H1 (cell line): ENCODE data around the gene CC2D1A. TPM values are rescaled to one million over a fixed set of nuclear protein-coding genes. Genes with fewer than 3 reads are reported as not detected.

Source experiments
- CTCF ChIA-PET: fragments of 300-600 bp; sonication (Branson Sonifier 250); formaldehyde crosslinking; loops from one replicate; lab custom pipeline; 2021; ENCODE audit not compliant: partially characterized antibody; lab: Charles Lee
- POLR2A ChIA-PET: fragments of 300-600 bp; sonication (Branson Sonifier 250); formaldehyde crosslinking; loops from one replicate; lab custom pipeline; 2021; ENCODE audit warnings: inconsistent platforms; ENCODE audit not compliant: partially characterized antibody; lab: Charles Lee
- DNase-seq, 2 experiments: peaks; one replicate each; pipeline versions ENCODE4 v3.0.0 to v3.0.0-alpha.2; 2010 to 2022; ENCODE audit warnings: low spot score in 2 of 2, low read depth in 1 of 2, mixed read lengths in 1 of 2
- FAIRE-seq: peaks from 2 replicates; lab custom pipeline; 2011; peaks lifted over from hg19 to GRCh38; lab: Jason Lieb, UNC
- H2AFZ ChIP-seq: 2 replicates; pipeline ENCODE4 v1.8.1; 2012; ENCODE audit warnings: low read length, inconsistent platforms
- H2AK5ac ChIP-seq: 2 replicates; pipeline ENCODE4 v1.6.1; 2013; ENCODE audit warnings: low read depth, low read length
- H2BK120ac ChIP-seq: replicated peaks from 2 replicates; pipeline ENCODE3; 2013; ENCODE audit warnings: low read depth, low read length, inconsistent platforms
- H2BK12ac ChIP-seq: 2 replicates; pipeline ENCODE4 v1.6.1; 2013; ENCODE audit warnings: low read depth, low read length
- H2BK15ac ChIP-seq: 2 replicates; pipeline ENCODE4 v1.6.1; 2013; ENCODE audit warnings: low read length
- H2BK20ac ChIP-seq: 2 replicates; pipeline ENCODE4 v1.6.1; 2013; ENCODE audit warnings: low read length
- H2BK5ac ChIP-seq: 2 replicates; pipeline ENCODE4 v1.6.1; 2013; ENCODE audit warnings: low read depth, low read length
- H3K14ac ChIP-seq: 2 replicates; pipeline ENCODE4 v1.6.1; 2013; ENCODE audit warnings: inconsistent platforms; ENCODE audit not compliant: insufficient read length
- H3K18ac ChIP-seq: 2 replicates; pipeline ENCODE4 v1.6.1; 2013; ENCODE audit warnings: low read length; ENCODE audit errors: extremely low read depth
- H3K23ac ChIP-seq: 2 replicates; pipeline ENCODE4 v1.6.1; 2013; ENCODE audit warnings: inconsistent platforms; ENCODE audit not compliant: insufficient read length
- H3K23me2 ChIP-seq: 2 replicates; pipeline ENCODE4 v1.6.1; 2013; ENCODE audit warnings: low read depth, low read length
- H3K27ac ChIP-seq: 2 replicates; pipeline ENCODE4 v1.6.1; 2011; ENCODE audit warnings: low read depth, low read length, inconsistent platforms
- H3K27me3 ChIP-seq, 4 experiments: replicated peaks in 1 of 4; 1 replicate in 1 of 4; 2 replicates in 3 of 4; pipeline versions ENCODE4 v1.6.1 to v1.8.1; 2011 to 2013; ENCODE audit warnings: low read length in 3 of 4, mild to moderate bottlenecking in 3 of 4, inconsistent platforms in 2 of 4, mixed read lengths in 2 of 4, moderate library complexity in 1 of 4; ENCODE audit not compliant: control insufficient read depth in 3 of 4, insufficient read depth in 3 of 4; ENCODE audit errors: extremely low read depth in 1 of 4
- H3K36me3 ChIP-seq, 4 experiments: 2 replicates each; pipeline versions ENCODE4 v1.6.1 to v1.8.1; 2011 to 2013; ENCODE audit warnings: mild to moderate bottlenecking in 4 of 4, low read length in 3 of 4, moderate library complexity in 2 of 4, control low read depth in 1 of 4, inconsistent platforms in 1 of 4; ENCODE audit not compliant: insufficient read depth in 4 of 4, control insufficient read depth in 2 of 4
- H3K4ac ChIP-seq: replicated peaks from 2 replicates; pipeline ENCODE3; 2013; ENCODE audit warnings: low read length, low read depth, mixed read lengths, inconsistent platforms; ENCODE audit not compliant: insufficient read length
- H3K4me1 ChIP-seq, 4 experiments: replicated peaks in 1 of 4; 1 replicate in 1 of 4; 2 replicates in 3 of 4; pipeline versions ENCODE4 v1.6.1 to v1.8.1; 2011 to 2013; ENCODE audit warnings: low read length in 3 of 4, inconsistent platforms in 2 of 4, mixed read lengths in 1 of 4; ENCODE audit not compliant: insufficient read depth in 4 of 4, control insufficient read depth in 3 of 4
- H3K4me2 ChIP-seq, 2 experiments: 2 replicates each; pipeline versions ENCODE4 v1.6.1 to v1.8.1; 2011 to 2013; ENCODE audit warnings: low read depth in 2 of 2, low read length in 2 of 2, control low read depth in 1 of 2, inconsistent platforms in 1 of 2, mild to moderate bottlenecking in 1 of 2; ENCODE audit not compliant: insufficient read depth in 1 of 2
- H3K4me3 ChIP-seq, 4 experiments: fragments of 200-600, 300-600 bp in 1 of 4; sonication (generic), shearing (Covaris generic), sonication (Bioruptor Twin) in 1 of 4; 2 replicates each; pipeline versions ENCODE4 v1.5.1 to v1.8.1; 2011 to 2016; ENCODE audit warnings: low read length in 4 of 4, low read depth in 3 of 4, control low read depth in 2 of 4, inconsistent platforms in 2 of 4, mild to moderate bottlenecking in 2 of 4, mixed read lengths in 1 of 4, moderate library complexity in 1 of 4; ENCODE audit not compliant: insufficient read depth in 2 of 4; ENCODE audit errors: extremely low read depth in 1 of 4
- H3K56ac ChIP-seq: replicated peaks from 2 replicates; pipeline ENCODE3; 2013; ENCODE audit warnings: low read depth, mild to moderate bottlenecking, mixed read lengths, low read length, inconsistent platforms; ENCODE audit not compliant: insufficient read length
- H3K79me1 ChIP-seq: 2 replicates; pipeline ENCODE4 v1.6.1; 2013; ENCODE audit warnings: low read depth, low read length, control low read depth
- H3K79me2 ChIP-seq, 2 experiments: 2 replicates each; pipeline versions ENCODE4 v1.6.1 to v1.8.1; 2012 to 2013; ENCODE audit warnings: low read length in 2 of 2, mild to moderate bottlenecking in 2 of 2, inconsistent platforms in 1 of 2; ENCODE audit not compliant: insufficient read depth in 2 of 2, control insufficient read depth in 1 of 2
- H3K9ac ChIP-seq, 4 experiments: replicated peaks in 1 of 4; 1 replicate in 1 of 4; 2 replicates in 3 of 4; pipeline versions ENCODE4 v1.6.1 to v1.8.1; 2011 to 2013; ENCODE audit warnings: low read depth in 3 of 4, low read length in 3 of 4, control low read depth in 2 of 4, mild to moderate bottlenecking in 2 of 4, moderate library complexity in 2 of 4, inconsistent platforms in 1 of 4; ENCODE audit errors: extremely low read depth in 1 of 4
- H3K9me3 ChIP-seq, 2 experiments: 2 replicates each; pipeline versions ENCODE4 v1.6.1 to v1.8.1; 2012 to 2013; ENCODE audit warnings: mild to moderate bottlenecking in 2 of 2, moderate library complexity in 2 of 2, control low read depth in 1 of 2, inconsistent platforms in 1 of 2, low read depth in 1 of 2, low read length in 1 of 2, mixed read lengths in 1 of 2; ENCODE audit not compliant: insufficient read depth in 2 of 2
- H4K20me1 ChIP-seq, 2 experiments: replicated peaks in 1 of 2; 2 replicates each; pipeline versions ENCODE3 to v1.8.1; 2011 to 2013; ENCODE audit warnings: inconsistent platforms in 2 of 2, low read length in 2 of 2, mild to moderate bottlenecking in 1 of 2; ENCODE audit not compliant: insufficient read depth in 2 of 2, control insufficient read depth in 1 of 2
- H4K5ac ChIP-seq: 2 replicates; pipeline ENCODE4 v1.6.1; 2013; ENCODE audit warnings: low read length, low read depth, mixed read lengths, inconsistent platforms; ENCODE audit not compliant: insufficient read length
- H4K8ac ChIP-seq: 2 replicates; pipeline ENCODE4 v1.8.0; 2013; ENCODE audit warnings: mild to moderate bottlenecking, moderate library complexity, low read length, inconsistent platforms; ENCODE audit not compliant: insufficient read depth; ENCODE audit errors: extremely low read depth
- H4K91ac ChIP-seq: replicated peaks from 2 replicates; pipeline ENCODE3; 2013; ENCODE audit warnings: low read length, mixed read lengths, inconsistent platforms; ENCODE audit not compliant: insufficient read length
- CBX8 ChIP-seq: fragments of 300-800, 300-1000 bp; sonication (generic); IDR thresholded peaks from 2 replicates; pipeline ENCODE4 v1.7.1; 2016; ENCODE audit warnings: low read depth, low read length, borderline replicate concordance
- CHD2 ChIP-seq: IDR thresholded peaks from 2 replicates; pipeline ENCODE4 v1.6.1; 2012; ENCODE audit warnings: low read length, improper control_type of control experiment
- EP300 ChIP-seq, 2 experiments: IDR thresholded peaks; 1 replicate in 1 of 2; 2 replicates in 1 of 2; pipeline ENCODE4 v1.6.1; 2011 to 2012; ENCODE audit warnings: low read depth in 2 of 2, low read length in 2 of 2, mild to moderate bottlenecking in 2 of 2, borderline replicate concordance in 1 of 2, inconsistent platforms in 1 of 2, moderate library complexity in 1 of 2
- JUN ChIP-seq: IDR thresholded peaks from 2 replicates; pipeline ENCODE4 v1.6.1; 2011; ENCODE audit warnings: low read depth, mild to moderate bottlenecking, improper control_type of control experiment, low read length
- WGBS, 2 experiments: shearing (Covaris generic) in 1 of 2; methylation state at CpG; one replicate each; pipeline versions ENCODE4 v1.1.6 to v1.1.7; 2013 to 2015; ENCODE audit warnings: low lambda C conversion rate in 2 of 2, mixed read lengths in 2 of 2, inconsistent platforms in 1 of 2, low coverage in 1 of 2, missing lambda C conversion rate in 1 of 2; ENCODE audit not compliant: insufficient replicate concordance in 2 of 2, insufficient coverage in 1 of 2, insufficient read length in 1 of 2; ENCODE audit errors: extremely low coverage in 1 of 2, missing lambda C conversion rate in 1 of 2; 5-methylcytosine and 5-hydroxymethylcytosine counted together
- polyA plus RNA-seq, 7 experiments: library from polyadenylated mRNA; depleted of rRNA in 3 of 7; stranded (reverse) in 5 of 7; unstranded in 2 of 7; fragments of >200 nt in 5 of 7; fragments of 200-250 nt in 2 of 7; gene quantifications; 1 replicate in 5 of 7; 2 replicates in 1 of 7; 4 replicates in 1 of 7; pipeline versions ENCODE4 v1.2.1 to v1.2.3, GENCODE V29; 2011 to 2013; ENCODE audit warnings: missing spikeins in 2 of 7, mixed read lengths in 2 of 7
- total RNA-seq: library from RNA; stranded (reverse); fragmentation: NEBNext Ultra II Directional; extraction: Animal tissue kit (Norgen Biotek cat#: 25700); gene quantifications from 2 replicates; pipeline ENCODE4 v1.2.1, GENCODE V29; 2021

CC2D1A gene
- total and polyA plus RNA-seq, 2 of the 8 experiments (the other 6 are each of a cell fraction or from before 2014, with no cell fraction given), result 12.5 to 33.0 TPM

DNA sequence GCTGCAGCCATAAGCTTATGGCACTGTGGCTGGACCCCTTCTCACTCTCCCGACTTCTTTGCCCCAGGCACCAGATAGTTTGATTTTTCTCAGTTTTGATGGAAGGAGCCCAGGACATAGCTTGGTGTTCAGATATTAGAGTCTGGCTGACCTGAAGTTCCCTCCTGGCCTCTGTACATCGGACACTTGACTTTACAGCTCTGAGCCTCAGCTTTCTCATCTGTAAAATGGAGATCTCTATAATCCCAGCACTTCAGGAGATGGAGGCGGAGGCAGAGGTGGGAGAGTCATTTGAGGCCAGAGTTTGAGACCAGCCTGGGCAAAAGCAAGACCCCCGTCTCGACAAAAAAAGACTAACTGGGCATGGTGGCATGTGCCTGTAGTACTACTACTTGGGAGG, 909 bp downstream of the CC2D1A start:
- Histone ChIP-seq H3K9ac (peak overlapping the region in 3 of 4 experiments; percentile 1 to 43 (median 8); a peak in 1 of 7 replicates), H3K4me2 (peak overlapping the region; percentile 55 to 68), H2AK5ac (no peak overlapping the region), H3K79me1 (peaks cover 3% of the 10 kb centered on the region; the same call in 1 of the 2 replicates), H4K20me1 (no peaks in the 10 kb centered on the region), H3K27me3 (peaks cover 0 to 4% (median 3%) of the 10 kb centered on the region in 4 experiments; a peak in 3 of 7 replicates), H3K23me2 (peaks cover 8% of the 10 kb centered on the region; the same call in 1 of the 2 replicates), H3K27ac (no peak overlapping the region), H3K79me2 (no peaks in the 10 kb centered on the region), H2BK15ac (no peak overlapping the region), H3K36me3 (peaks cover 0 to 4% (median 0%) of the 10 kb centered on the region in 4 experiments; a peak in 1 of 8 replicates), H3K18ac (no peak overlapping the region), H2BK20ac (no peak overlapping the region), H2BK5ac (no peak overlapping the region), H3K14ac (no peak overlapping the region), H3K4ac (no peak overlapping the region), H2AFZ (no peak overlapping the region), H2BK12ac (0 out of 2 replicates have a peak overlapping the region, but pooled peaks have one; percentile 27), H2BK120ac (no peak overlapping the region), H3K4me3 (peak overlapping the region; percentile 81 to 85 (median 82)), H4K8ac (no peak overlapping the region; the same call in 1 of the 2 replicates), H3K4me1 (peaks cover 0 to 6% (median under 1%) of the 10 kb centered on the region in 4 experiments; a peak in 2 of 7 replicates), H3K9me3 (no peaks in the 10 kb centered on the region), H4K5ac (no peak overlapping the region), H3K56ac (no peak overlapping the region), H3K23ac (no peak overlapping the region), H4K91ac (no peak overlapping the region)
- FAIRE-seq (no peak), DNase-seq (no peak)
- no peak for TF ChIP-seq JUN
- TF ChIP-seq CHD2, result no peak
- TF ChIP-seq CBX8, result no peak
- TF ChIP-seq EP300 (IDR thresholded peaks at IDR 0.05; ENCODE audit: borderline replicate concordance in 1 of 2, low read depth in 2 of 2, low read length in 2 of 2), result no peak
- ChIA-PET CTCF (interaction anchor here (0.5 to 1.5 kb wide), 10 partner anchors 18 to 566 kb away, joined by 3 to 11 read pairs (median 3); no protein-coding TSS in a partner anchor), POLR2A (interaction anchor here (0.6 to 2.5 kb wide), 5 partner anchors 14 to 55 kb away, joined by 3 to 7 read pairs (median 4); partner anchors contain the start of gene DCAF15)
- 93% methylated on average over 5 of the region's 5 CpGs; no CpG with 5 or more reads in 1 of the 2 experiments for WGBS, 2 experiments
